ENCODE measurements around the gene CRTC1.

The CRTC1 gene

DNA sequence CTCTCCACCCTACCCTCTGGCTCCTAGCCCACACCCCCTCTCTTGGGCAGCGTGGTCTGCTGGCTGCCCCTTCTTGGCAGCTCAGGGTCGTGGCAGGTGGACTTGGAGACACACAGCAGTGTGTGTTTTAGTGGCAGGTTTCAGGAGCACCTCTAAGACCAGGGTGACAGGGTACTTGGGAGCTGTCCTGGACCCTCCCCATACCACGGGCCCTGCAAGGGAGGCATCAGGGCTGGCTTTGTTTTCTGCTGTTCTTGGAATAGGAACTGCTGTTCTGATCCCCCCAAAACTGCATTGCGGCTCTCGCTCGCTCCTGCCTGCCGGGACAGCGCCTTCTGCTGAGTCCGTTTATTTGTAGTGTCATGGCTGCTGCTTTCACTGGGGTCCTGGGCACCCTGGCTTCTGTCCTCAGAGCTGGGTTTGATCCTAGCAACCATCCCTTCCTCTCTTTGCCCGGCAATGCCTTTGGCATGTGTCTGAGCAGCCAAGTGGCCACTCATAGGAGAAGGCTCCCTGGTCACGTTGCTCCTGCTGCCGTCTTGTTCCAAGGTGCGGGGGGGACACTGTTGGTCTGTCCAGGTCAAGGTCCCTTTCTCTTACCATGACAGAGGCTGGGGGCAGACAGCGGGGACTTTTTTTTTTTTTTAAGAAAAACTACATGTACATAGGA lies 95.5 kb downstream of the CRTC1 start:
- DNase-seq: no peak
- TF ChIP-seq EZH2phosphoT487 (IDR thresholded peaks at IDR 0.05; ENCODE audit: low read length) (no peak), EZH2 (optimal IDR thresholded peaks at IDR 0.05; ENCODE audit: low read depth, low read length) (no peak)
- TF ChIP-seq, protein P1, sequence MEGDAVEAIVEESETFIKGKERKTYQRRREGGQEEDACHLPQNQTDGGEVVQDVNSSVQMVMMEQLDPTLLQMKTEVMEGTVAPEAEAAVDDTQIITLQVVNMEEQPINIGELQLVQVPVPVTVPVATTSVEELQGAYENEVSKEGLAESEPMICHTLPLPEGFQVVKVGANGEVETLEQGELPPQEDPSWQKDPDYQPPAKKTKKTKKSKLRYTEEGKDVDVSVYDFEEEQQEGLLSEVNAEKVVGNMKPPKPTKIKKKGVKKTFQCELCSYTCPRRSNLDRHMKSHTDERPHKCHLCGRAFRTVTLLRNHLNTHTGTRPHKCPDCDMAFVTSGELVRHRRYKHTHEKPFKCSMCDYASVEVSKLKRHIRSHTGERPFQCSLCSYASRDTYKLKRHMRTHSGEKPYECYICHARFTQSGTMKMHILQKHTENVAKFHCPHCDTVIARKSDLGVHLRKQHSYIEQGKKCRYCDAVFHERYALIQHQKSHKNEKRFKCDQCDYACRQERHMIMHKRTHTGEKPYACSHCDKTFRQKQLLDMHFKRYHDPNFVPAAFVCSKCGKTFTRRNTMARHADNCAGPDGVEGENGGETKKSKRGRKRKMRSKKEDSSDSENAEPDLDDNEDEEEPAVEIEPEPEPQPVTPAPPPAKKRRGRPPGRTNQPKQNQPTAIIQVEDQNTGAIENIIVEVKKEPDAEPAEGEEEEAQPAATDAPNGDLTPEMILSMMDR (IDR thresholded peaks at IDR 0.05; ENCODE audit: low read length): no peak
- Histone ChIP-seq H3K9ac (ENCODE audit: low read length) (no peak overlapping the region), H3K79me2 (ENCODE audit: low read length) (no peaks in the 10 kb centered on the region), H3K4me1 (ENCODE audit: low read length) (peaks cover 10% of the 10 kb centered on the region), H4K20me1 (ENCODE audit: insufficient read depth, low read length) (no peaks in the 10 kb centered on the region), H2AFZ (ENCODE audit: low read length) (no peak overlapping the region), H3K36me3 (replicated peaks; ENCODE audit: insufficient read depth, low read length) (no peaks in the 10 kb centered on the region), H3K27me3 (replicated peaks; ENCODE audit: insufficient read depth, low read length) (peaks cover 32% of the 10 kb centered on the region), H3K4me3 (ENCODE audit: low read length) (no peak overlapping the region), H3F3A (ENCODE audit: insufficient read depth, low read length) (no peaks in the 10 kb centered on the region), H3K27ac (ENCODE audit: low read length) (no peak overlapping the region), H3K9me2 (replicated peaks; ENCODE audit: insufficient read depth, low read length) (no peaks in the 10 kb centered on the region), H3K4me2 (ENCODE audit: low read depth, low read length) (no peak overlapping the region), H3K9me3 (replicated peaks; ENCODE audit: insufficient read depth, low read length) (no peaks in the 10 kb centered on the region)

- Histone ChIP-seq H3K9me2 (replicated peaks; ENCODE audit: insufficient read depth, low read length) (no peaks in the 10 kb centered on the region), H3K4me1 (ENCODE audit: low read length) (peaks cover 10% of the 10 kb centered on the region), H3K4me3 (ENCODE audit: low read length) (no peak overlapping the region), H3K27ac (ENCODE audit: low read length) (no peak overlapping the region), H4K20me1 (ENCODE audit: insufficient read depth, low read length) (no peaks in the 10 kb centered on the region), H3F3A (ENCODE audit: insufficient read depth, low read length) (no peaks in the 10 kb centered on the region), H3K9ac (ENCODE audit: low read length) (no peak overlapping the region), H3K36me3 (replicated peaks; ENCODE audit: insufficient read depth, low read length) (no peaks in the 10 kb centered on the region), H3K4me2 (ENCODE audit: low read depth, low read length) (no peak overlapping the region), H2AFZ (ENCODE audit: low read length) (no peak overlapping the region), H3K27me3 (replicated peaks; ENCODE audit: insufficient read depth, low read length) (peaks cover 37% of the 10 kb centered on the region), H3K9me3 (replicated peaks; ENCODE audit: insufficient read depth, low read length) (no peaks in the 10 kb centered on the region), H3K79me2 (ENCODE audit: low read length) (no peaks in the 10 kb centered on the region)
- TF ChIP-seq EZH2 (optimal IDR thresholded peaks at IDR 0.05; ENCODE audit: low read depth, low read length) (no peak), EZH2phosphoT487 (IDR thresholded peaks at IDR 0.05; ENCODE audit: low read length) (no peak)
- TF ChIP-seq, protein P1 (IDR thresholded peaks at IDR 0.05; ENCODE audit: low read length): no peak
- DNase-seq: no peak
Measured at GRCh38 chr19:18780081-18780480, 96.6 kb downstream of the CRTC1 start.

DNA sequence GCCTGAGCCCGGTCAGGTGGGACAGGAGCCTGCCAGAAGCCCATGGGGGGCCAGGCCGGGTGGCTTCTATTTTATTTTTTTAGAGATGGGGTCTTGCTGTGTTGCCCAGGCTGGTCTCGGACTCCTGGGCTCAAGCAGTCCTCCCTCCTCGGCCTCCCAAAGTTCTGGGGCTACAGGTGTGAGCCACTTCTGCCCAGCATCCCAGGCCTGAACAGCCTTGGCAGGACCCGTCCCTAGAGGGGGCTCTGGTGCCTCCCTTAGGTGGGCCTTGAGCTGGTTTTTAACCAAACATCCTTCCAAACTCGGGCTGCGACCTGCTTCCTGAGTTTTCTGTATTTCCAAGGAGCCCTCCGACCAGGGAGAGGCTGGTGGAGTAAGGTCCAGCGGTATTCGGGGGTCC lies 97.2 kb downstream of the CRTC1 start:
- TF ChIP-seq, protein P1 (IDR thresholded peaks at IDR 0.05; ENCODE audit: low read length): no peak
- Histone ChIP-seq H3K4me1 (ENCODE audit: low read length) (peaks cover 10% of the 10 kb centered on the region), H2AFZ (ENCODE audit: low read length) (no peak overlapping the region), H3K79me2 (ENCODE audit: low read length) (no peaks in the 10 kb centered on the region), H3F3A (ENCODE audit: insufficient read depth, low read length) (no peaks in the 10 kb centered on the region), H3K4me3 (ENCODE audit: low read length) (no peak overlapping the region), H3K27me3 (replicated peaks; ENCODE audit: insufficient read depth, low read length) (peaks cover 37% of the 10 kb centered on the region), H3K27ac (ENCODE audit: low read length) (no peak overlapping the region), H3K9ac (ENCODE audit: low read length) (no peak overlapping the region), H3K9me3 (replicated peaks; ENCODE audit: insufficient read depth, low read length) (no peaks in the 10 kb centered on the region), H3K9me2 (replicated peaks; ENCODE audit: insufficient read depth, low read length) (no peaks in the 10 kb centered on the region), H3K36me3 (replicated peaks; ENCODE audit: insufficient read depth, low read length) (no peaks in the 10 kb centered on the region), H3K4me2 (ENCODE audit: low read depth, low read length) (no peak overlapping the region), H4K20me1 (ENCODE audit: insufficient read depth, low read length) (no peaks in the 10 kb centered on the region)
- no peak for DNase-seq

Measured in MM.1S (cell line).